Hematopoietic multipotent progenitor cell treated with erythropoietin and hydrocortisone succinate and interleukin-3 and kit ligand, for 6 days (in vitro differentiated cells): ENCODE results near the gene SCARB1.
A peak's percentile ranks its signal among the peaks of the same experiment; 100 is the strongest.

Experiments used
- DNase-seq: peaks from one replicate; pipeline ENCODE4 v3.0.0-alpha.2; 2015

The SCARB1 gene

GRCh38 chr12:124841558-124841945, 22.1 kb downstream of the SCARB1 start:
- no peak for DNase-seq

- DNase-seq = no peak
Observed at GRCh38 chr12:124837958-124838803, 25.5 kb downstream of the SCARB1 start.

DNA sequence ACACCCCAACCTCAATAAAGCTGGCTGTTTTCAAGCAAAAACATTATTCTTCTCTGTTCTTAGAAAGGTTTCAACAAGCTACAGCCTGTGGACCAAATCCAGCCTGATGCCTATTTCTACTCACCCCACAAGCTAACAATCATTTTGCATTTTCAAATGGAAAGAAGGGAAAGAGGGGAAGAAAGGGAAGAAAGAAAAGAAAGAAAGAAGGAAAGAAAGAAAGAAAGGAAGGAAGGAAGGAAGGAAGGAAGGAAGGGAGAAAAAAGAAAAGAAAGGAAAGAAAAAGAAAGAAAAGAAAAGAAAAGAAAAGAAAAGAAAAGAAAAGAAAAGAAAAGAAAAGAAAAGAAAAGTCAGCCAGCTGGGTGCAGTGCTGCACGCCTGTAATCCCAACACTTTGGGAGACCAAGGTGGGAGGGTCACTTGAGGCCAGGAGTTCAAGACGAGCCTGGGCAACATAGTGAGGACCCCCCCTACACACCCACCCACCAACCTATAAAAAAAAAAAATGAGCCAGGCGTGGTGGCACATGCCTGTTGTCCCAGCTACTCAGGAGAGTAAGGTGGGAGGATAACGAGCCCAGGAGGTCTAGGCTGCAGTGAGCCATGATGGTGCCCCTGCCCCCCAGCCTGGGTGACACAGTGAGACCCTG, 26.3 kb downstream of the SCARB1 start:
- DNase-seq = no peak

- DNase-seq = no peak
Observed at GRCh38 chr12:124836759-124837158, 26.9 kb downstream of the SCARB1 start.

GRCh38 chr12:124835656-124836410, 27.8 kb downstream of the SCARB1 start:
- DNase-seq = peak; percentile 79

DNA sequence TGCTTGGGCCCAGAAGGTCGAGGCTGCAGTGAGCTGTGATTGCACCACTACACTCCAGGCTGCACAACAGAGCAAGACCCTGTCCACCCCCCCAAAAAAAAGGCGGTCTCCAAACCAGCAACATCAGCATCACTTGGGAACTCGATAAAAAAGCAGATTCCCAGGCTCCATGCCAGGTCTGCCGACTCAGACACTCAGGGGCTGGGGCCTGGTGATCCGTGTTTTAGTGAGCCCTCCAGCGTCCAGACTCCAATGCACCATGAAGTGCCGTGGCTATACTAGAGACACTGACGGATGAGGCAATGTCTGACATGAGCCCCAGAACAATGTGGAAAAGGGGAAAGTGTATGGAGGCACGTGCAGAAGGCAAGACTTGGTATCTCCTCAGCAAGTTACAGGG, 28.8 kb downstream of the SCARB1 start:
- no peak for DNase-seq

GRCh38 chr12:124833693-124834122, 30.0 kb downstream of the SCARB1 start:
- peak; percentile 39 for DNase-seq

DNA sequence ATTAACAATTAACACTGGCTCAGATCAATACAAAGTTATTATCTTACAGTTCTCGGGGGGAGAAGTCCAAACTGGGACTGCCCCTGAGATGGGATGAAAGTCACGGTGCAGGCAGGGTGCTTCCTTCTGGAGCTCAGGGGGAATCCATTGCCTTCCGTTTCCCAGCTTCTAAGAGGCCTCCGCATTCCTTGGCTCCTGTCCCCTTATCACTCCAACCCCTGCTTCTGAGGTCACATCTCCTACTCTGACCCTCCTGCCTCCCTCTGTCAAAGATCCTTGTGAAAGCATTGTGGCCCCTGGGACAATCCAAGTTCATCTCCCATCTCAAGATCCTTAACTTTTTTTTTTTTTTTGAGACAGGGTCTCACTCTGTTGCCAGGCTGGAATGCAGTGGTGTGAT, 30.8 kb downstream of the SCARB1 start:
- no peak for DNase-seq

DNA sequence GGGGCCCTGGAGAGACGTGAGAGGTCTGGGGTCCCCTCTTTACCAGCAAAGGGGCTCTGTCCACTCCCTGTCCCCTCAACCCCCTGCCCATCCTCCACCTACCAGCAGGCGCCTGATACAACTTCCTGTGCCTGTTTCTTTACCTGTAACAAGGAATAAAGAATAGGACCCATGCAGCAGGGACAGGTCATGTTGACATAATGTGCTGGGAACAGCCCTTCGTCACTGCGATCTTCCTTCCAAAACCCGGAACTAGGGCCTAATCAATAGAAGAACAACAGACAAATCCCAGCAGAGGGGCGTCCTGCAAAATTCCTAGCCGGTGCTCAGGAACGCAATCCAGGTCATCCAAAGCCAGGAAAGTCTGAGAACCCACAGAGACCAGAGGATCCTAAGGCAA, 32.1 kb downstream of the SCARB1 start:
- no peak for DNase-seq

DNA sequence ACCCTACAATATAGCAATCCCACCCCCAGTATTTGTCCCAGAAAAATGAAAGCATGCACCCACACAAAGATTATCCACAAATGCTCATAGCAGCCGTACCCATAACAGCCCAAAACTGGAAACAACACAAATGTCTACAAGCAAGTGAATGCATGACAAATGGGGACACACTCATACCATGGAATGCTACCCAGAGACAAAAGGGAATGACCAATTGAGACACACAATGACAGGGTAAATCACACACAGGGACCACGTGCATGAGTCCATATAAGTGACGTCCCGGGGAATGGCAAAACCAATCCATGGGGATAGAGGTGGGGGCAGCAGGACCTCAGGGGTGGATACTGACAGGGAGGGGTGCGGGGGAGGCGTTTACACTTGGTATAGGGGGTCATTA, 33.4 kb downstream of the SCARB1 start:
- DNase-seq = no peak

- DNase-seq = no peak
Observed at GRCh38 chr12:124829708-124830304, 33.9 kb downstream of the SCARB1 start.

GRCh38 chr12:124829008-124829707, 34.5 kb downstream of the SCARB1 start:
- peak; percentile 24 for DNase-seq

GRCh38 chr12:124828264-124829007, 35.2 kb downstream of the SCARB1 start:
- no peak for DNase-seq

DNA sequence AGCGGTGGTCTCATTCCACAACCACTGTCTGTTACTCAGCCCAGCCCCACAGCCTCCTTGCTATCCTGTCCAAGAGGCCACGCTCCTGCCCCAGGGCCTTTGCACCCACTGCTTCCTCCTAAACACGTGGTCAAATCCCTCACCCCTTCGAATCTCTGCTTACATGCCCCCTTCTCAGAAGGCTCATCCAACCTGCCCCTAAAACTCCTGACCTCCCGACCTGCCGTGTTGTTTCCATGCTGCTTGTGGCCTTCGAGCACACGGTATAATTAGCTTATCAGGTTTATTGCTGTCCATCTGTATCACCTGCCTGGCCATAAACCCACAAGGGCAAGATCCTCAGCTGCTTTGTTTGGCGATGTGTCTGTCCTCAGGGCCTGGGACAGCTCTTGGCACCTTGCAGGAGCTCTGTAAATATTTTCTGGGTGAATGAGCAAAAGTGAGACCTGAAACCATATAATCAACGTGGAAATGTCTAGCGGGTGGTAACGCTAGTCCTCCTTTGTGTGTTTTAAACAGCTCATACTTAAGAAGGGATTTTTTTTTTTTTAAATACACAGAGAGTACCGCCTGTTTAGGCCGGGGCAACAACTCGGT, 36.0 kb downstream of the SCARB1 start:
- no peak for DNase-seq

DNA sequence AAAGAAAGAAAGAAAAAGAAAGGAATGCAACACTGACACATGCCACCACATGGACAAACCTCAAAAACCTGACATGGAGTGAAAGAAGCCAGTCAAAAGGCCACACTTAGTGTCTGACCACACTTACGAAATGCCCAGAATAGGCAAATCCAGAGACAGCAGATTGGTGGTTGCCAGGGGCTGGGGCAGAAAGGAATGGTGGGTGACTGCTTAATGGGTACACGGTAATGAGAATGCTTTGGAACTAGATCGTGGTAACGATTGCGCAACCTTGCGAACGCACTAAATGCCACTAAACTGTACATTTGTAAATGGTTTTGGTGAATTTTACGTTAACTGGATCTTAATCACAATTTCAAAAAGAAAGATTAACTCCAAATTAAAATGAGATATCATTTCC, 39.5 kb downstream of the SCARB1 start:
- no peak for DNase-seq

- no peak for DNase-seq
Observed at GRCh38 chr12:124823272-124823970, 40.2 kb downstream of the SCARB1 start.

- DNase-seq = no peak
Observed at GRCh38 chr12:124822218-124822617, 41.4 kb downstream of the SCARB1 start.

DNA sequence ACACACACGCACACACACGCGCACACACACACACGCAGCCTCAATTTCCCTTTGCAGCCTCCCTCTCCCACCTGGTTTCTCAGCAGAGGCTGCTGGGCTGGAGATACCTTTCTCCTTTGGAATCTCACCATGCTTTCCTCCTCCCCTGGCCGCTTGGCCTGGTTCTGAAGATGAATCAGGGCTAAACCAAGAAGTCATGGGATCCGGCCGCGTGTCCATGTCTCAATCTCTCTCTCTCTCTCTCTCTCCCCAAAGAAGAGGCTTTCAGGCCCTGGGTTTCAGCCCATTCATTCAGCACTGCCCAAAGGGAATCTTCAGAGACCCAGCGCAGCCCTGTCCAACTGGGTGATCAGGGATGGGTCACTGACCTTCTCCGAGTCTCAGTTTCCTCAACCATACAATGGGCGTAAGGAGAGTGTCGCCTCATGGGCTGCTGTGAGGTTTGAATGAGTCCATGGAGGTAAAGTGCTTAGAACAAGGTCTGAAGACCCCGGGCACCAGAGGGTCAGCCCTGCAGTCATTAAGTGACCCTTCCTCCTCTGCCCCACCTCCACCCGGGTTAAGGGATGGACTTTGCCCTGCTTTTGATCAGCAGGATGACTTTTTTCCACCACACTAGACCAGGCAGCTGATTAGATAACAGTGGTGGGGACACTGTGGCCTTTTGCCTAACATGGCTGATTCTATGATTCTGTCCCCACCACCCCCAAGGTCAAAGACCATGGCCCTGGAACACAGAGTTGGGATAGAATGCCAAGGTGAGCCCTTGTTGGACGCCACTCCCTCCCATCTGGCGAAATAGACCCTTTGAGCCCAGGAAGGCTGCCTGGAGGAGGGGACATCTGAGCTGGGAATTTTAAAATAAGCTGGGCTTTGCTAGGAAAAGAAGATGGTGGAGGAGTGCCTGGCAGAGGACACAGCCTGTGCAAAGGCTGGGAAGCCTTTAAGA, 42.1 kb downstream of the SCARB1 start:
- no peak for DNase-seq

- no peak for DNase-seq
Observed at GRCh38 chr12:124820199-124820598, 43.5 kb downstream of the SCARB1 start.

GRCh38 chr12:124819525-124819924, 44.1 kb downstream of the SCARB1 start:
- DNase-seq = no peak
